Measurements from ENCODE around the gene SLIT3. TPM values are rescaled to one million over a fixed set of nuclear protein-coding genes. Genes with fewer than 3 reads are reported as not detected.

The SLIT3 gene
- total and polyA plus RNA-seq, 2 experiments from 2014 or later, result 58.4 to 96.7 TPM

GRCh38 chr5:168726342-168726741 lies 574.6 kb downstream of the SLIT3 start:
- TF ChIP-seq EZH2phosphoT487 (IDR thresholded peaks at IDR 0.05; ENCODE audit: low read depth, severe bottlenecking, unreplicated experiment) (no peak), CTCF (IDR thresholded peaks at IDR 0.05; ENCODE audit: poor library complexity) (no peak), EZH2 (IDR thresholded peaks at IDR 0.05; ENCODE audit: borderline replicate concordance) (no peak)
- no peaks in the 10 kb centered on the region for H3K27me3 ChIP-seq
- no peaks in the 10 kb centered on the region for H3K36me3 ChIP-seq (replicated peaks; ENCODE audit: insufficient read depth, low read depth)
- no peak overlapping the region for H3K4me2 ChIP-seq
- no peaks in the 10 kb centered on the region for H3K79me2 ChIP-seq
- H3K9me3 ChIP-seq (ENCODE audit: low read depth), result no peaks in the 10 kb centered on the region
- 96% methylated on average over 1 of the region's 1 CpG for WGBS (ENCODE audit: low lambda C conversion rate, missing lambda C conversion rate)
- no peak overlapping the region for H3K27ac ChIP-seq
- H3K9me2 ChIP-seq (replicated peaks; ENCODE audit: insufficient read depth), result no peaks in the 10 kb centered on the region
- no peak overlapping the region for H3K4me3 ChIP-seq
- H2AFZ ChIP-seq, result no peak overlapping the region
- no peaks in the 10 kb centered on the region for H4K20me1 ChIP-seq (ENCODE audit: insufficient read depth, poor library complexity, severe bottlenecking)
- no peaks in the 10 kb centered on the region for H3K4me1 ChIP-seq (ENCODE audit: insufficient read depth)
- DNase-seq (ENCODE audit: low spot score), result no peak

GRCh38 chr5:168724227-168724626 lies 576.7 kb downstream of the SLIT3 start:
- Histone ChIP-seq H2AFZ (no peak overlapping the region), H3K27me3 (no peaks in the 10 kb centered on the region), H4K20me1 (ENCODE audit: insufficient read depth, poor library complexity, severe bottlenecking) (no peaks in the 10 kb centered on the region), H3K9me2 (replicated peaks; ENCODE audit: insufficient read depth) (no peaks in the 10 kb centered on the region), H3K9me3 (ENCODE audit: low read depth) (no peaks in the 10 kb centered on the region), H3K27ac (no peak overlapping the region), H3K36me3 (replicated peaks; ENCODE audit: insufficient read depth, low read depth) (no peaks in the 10 kb centered on the region), H3K4me3 (no peak overlapping the region), H3K79me2 (no peaks in the 10 kb centered on the region), H3K4me2 (no peak overlapping the region), H3K4me1 (ENCODE audit: insufficient read depth) (no peaks in the 10 kb centered on the region)
- no peak for DNase-seq (ENCODE audit: low spot score)
- WGBS (ENCODE audit: low lambda C conversion rate, missing lambda C conversion rate), result 76% methylated on average over 5 of the region's 5 CpGs
- TF ChIP-seq EZH2phosphoT487 (IDR thresholded peaks at IDR 0.05; ENCODE audit: low read depth, severe bottlenecking, unreplicated experiment) (no peak), CTCF (IDR thresholded peaks at IDR 0.05; ENCODE audit: poor library complexity) (no peak), EZH2 (IDR thresholded peaks at IDR 0.05; ENCODE audit: borderline replicate concordance) (no peak)

- Histone ChIP-seq H3K4me3 (no peak overlapping the region), H4K20me1 (ENCODE audit: insufficient read depth, poor library complexity, severe bottlenecking) (no peaks in the 10 kb centered on the region), H3K27ac (no peak overlapping the region), H3K79me2 (no peaks in the 10 kb centered on the region), H3K27me3 (no peaks in the 10 kb centered on the region), H3K9me3 (ENCODE audit: low read depth) (no peaks in the 10 kb centered on the region), H3K4me2 (no peak overlapping the region), H3K9me2 (replicated peaks; ENCODE audit: insufficient read depth) (no peaks in the 10 kb centered on the region), H3K4me1 (ENCODE audit: insufficient read depth) (no peaks in the 10 kb centered on the region), H3K36me3 (replicated peaks; ENCODE audit: insufficient read depth, low read depth) (no peaks in the 10 kb centered on the region), H2AFZ (no peak overlapping the region)
- TF ChIP-seq EZH2phosphoT487 (IDR thresholded peaks at IDR 0.05; ENCODE audit: low read depth, severe bottlenecking, unreplicated experiment) (no peak), EZH2 (IDR thresholded peaks at IDR 0.05; ENCODE audit: borderline replicate concordance) (no peak), CTCF (IDR thresholded peaks at IDR 0.05; ENCODE audit: poor library complexity) (no peak)
- 89% methylated on average over 3 of the region's 3 CpGs for WGBS (ENCODE audit: low lambda C conversion rate, missing lambda C conversion rate)
- DNase-seq (ENCODE audit: low spot score), result no peak
Observed at GRCh38 chr5:168723037-168723436, 577.9 kb downstream of the SLIT3 start.

GRCh38 chr5:168721966-168722365 lies 579.0 kb downstream of the SLIT3 start:
- Histone ChIP-seq H3K36me3 (replicated peaks; ENCODE audit: insufficient read depth, low read depth) (no peaks in the 10 kb centered on the region), H3K4me3 (no peak overlapping the region), H4K20me1 (ENCODE audit: insufficient read depth, poor library complexity, severe bottlenecking) (no peaks in the 10 kb centered on the region), H3K9me3 (ENCODE audit: low read depth) (no peaks in the 10 kb centered on the region), H3K9me2 (replicated peaks; ENCODE audit: insufficient read depth) (no peaks in the 10 kb centered on the region), H3K4me1 (ENCODE audit: insufficient read depth) (no peaks in the 10 kb centered on the region), H3K27me3 (no peaks in the 10 kb centered on the region), H3K27ac (no peak overlapping the region), H3K4me2 (no peak overlapping the region), H2AFZ (no peak overlapping the region), H3K79me2 (no peaks in the 10 kb centered on the region)
- WGBS (ENCODE audit: low lambda C conversion rate, missing lambda C conversion rate), result 96% methylated on average over 7 of the region's 7 CpGs
- no peak for TF ChIP-seq EZH2 (IDR thresholded peaks at IDR 0.05; ENCODE audit: borderline replicate concordance)
- no peak for TF ChIP-seq CTCF (IDR thresholded peaks at IDR 0.05; ENCODE audit: poor library complexity)
- no peak for TF ChIP-seq EZH2phosphoT487 (IDR thresholded peaks at IDR 0.05; ENCODE audit: low read depth, severe bottlenecking, unreplicated experiment)
- DNase-seq (ENCODE audit: low spot score), result no peak
